HG03025 (cell line): ENCODE results near the gene UGT1A4.
"Not testable (repeated sequence)": the region's sequence is repeated elsewhere in the genome, so short reads cannot be mapped to it uniquely, and the experiment has no call there.

Experiments used
- ATAC-seq: cut with Tn5 transposase; IDR thresholded peaks from one replicate; pipeline ENCODE4 v1.9.1; 2021; ENCODE audit warnings: mild to moderate bottlenecking, moderate library complexity; ENCODE audit not compliant: unreplicated experiment, low FRiP score

UGT1A4 gene

GRCh38 chr2:233746475-233747282 lies 28.1 kb downstream of the UGT1A4 start:
- ATAC-seq, result no peak

- no peak for ATAC-seq
Observed at GRCh38 chr2:233747283-233747544, 28.7 kb downstream of the UGT1A4 start.

- not testable (repeated sequence) for ATAC-seq
Observed at GRCh38 chr2:233750689-233751088, 32.2 kb downstream of the UGT1A4 start.

- ATAC-seq, result not testable (repeated sequence)
Observed at GRCh38 chr2:233751212-233752009, 32.9 kb downstream of the UGT1A4 start.

- ATAC-seq, result no peak
Observed at GRCh38 chr2:233754872-233755611, 36.5 kb downstream of the UGT1A4 start.

- ATAC-seq, result no peak
Observed at GRCh38 chr2:233756429-233757081, 38.0 kb downstream of the UGT1A4 start.

GRCh38 chr2:233758141-233758540 lies 39.6 kb downstream of the UGT1A4 start:
- ATAC-seq, result no peak

- no peak for ATAC-seq
Observed at GRCh38 chr2:233758849-233759248, 40.3 kb downstream of the UGT1A4 start.

GRCh38 chr2:233760043-233760442 lies 41.5 kb downstream of the UGT1A4 start, which contains the start of gene UGT1A1:
TSS of gene UGT1A1 (plus strand) at chr2:233760270. CDS start at chr2:233760288, 18 bp downstream.
- ATAC-seq, result no peak

- ATAC-seq, result no peak
Observed at GRCh38 chr2:233761040-233761769, 42.7 kb downstream of the UGT1A4 start.

GRCh38 chr2:233764264-233764663 lies 45.7 kb downstream of the UGT1A4 start:
- no peak for ATAC-seq

- ATAC-seq, result no peak
Observed at GRCh38 chr2:233764761-233765160, 46.2 kb downstream of the UGT1A4 start.

- ATAC-seq, result no peak
Observed at GRCh38 chr2:233766416-233766815, 47.9 kb downstream of the UGT1A4 start.

- ATAC-seq, result no peak
Observed at GRCh38 chr2:233768076-233768475, 49.5 kb downstream of the UGT1A4 start.

GRCh38 chr2:233769260-233769659 lies 50.7 kb downstream of the UGT1A4 start:
- no peak for ATAC-seq

GRCh38 chr2:233772153-233772552 lies 53.6 kb downstream of the UGT1A4 start:
- no peak for ATAC-seq

GRCh38 chr2:233772583-233772982 lies 54.0 kb downstream of the UGT1A4 start:
- ATAC-seq, result no peak

- no peak for ATAC-seq
Observed at GRCh38 chr2:233773854-233774253, 55.3 kb downstream of the UGT1A4 start.

GRCh38 chr2:233775414-233775813 lies 56.9 kb downstream of the UGT1A4 start:
- no peak for ATAC-seq

- ATAC-seq, result no peak
Observed at GRCh38 chr2:233778030-233778429, 59.5 kb downstream of the UGT1A4 start, which contains the start of gene MROH2A. TSS of gene MROH2A (plus strand) at chr2:233778330. CDS start at chr2:233779359, 1,029 bp downstream.
